Left lung (tissue), 10 donors: ENCODE results near the gene MAP3K7. TPM values are rescaled to one million over a fixed set of nuclear protein-coding genes. Genes with fewer than 3 reads are reported as not detected.

Source experiments
- ATAC-seq: fragments of 200-7000 bp; cut with Tn5 transposase; one replicate; pipeline ENCODE4 v1.9.1; 2020; ENCODE audit warnings: moderate library complexity
- DNase-seq, 4 donors: peaks; one replicate each; pipeline ENCODE4 v3.0.0-alpha.2; 2013 to 2020
- H3K27ac ChIP-seq, 2 donors: fragments of 200-600 bp; sonication (generic) in 1 of 2; one replicate each; pipeline versions ENCODE4 v1.5.0 to v1.8.0; 2020 to 2021
- H3K27me3 ChIP-seq, 2 donors: fragments of 200-600 bp; sonication (generic) in 1 of 2; one replicate each; pipeline versions ENCODE4 v1.5.0 to v1.8.0; 2020 to 2021
- H3K36me3 ChIP-seq, 2 donors: fragments of 200-600 bp; sonication (generic) in 1 of 2; one replicate each; pipeline versions ENCODE4 v1.5.0 to v1.8.0; 2020 to 2021
- H3K4me1 ChIP-seq, 2 donors: fragments of 200-600 bp; one replicate each; pipeline ENCODE4 v1.8.0; 2021
- H3K4me3 ChIP-seq, 2 donors: fragments of 200-600 bp; sonication (generic) in 1 of 2; one replicate each; pipeline versions ENCODE4 v1.5.0 to v1.8.0; 2020 to 2021; ENCODE audit warnings: mild to moderate bottlenecking in 1 of 2
- H3K9me3 ChIP-seq, 2 donors: fragments of 200-600 bp; sonication (generic) in 1 of 2; one replicate each; pipeline versions ENCODE4 v1.5.0 to v1.8.0; 2020 to 2021
- intact Hi-C, 2 donors: fragments of 100-400 bp; cut with DNase I; formaldehyde crosslinking; loops; one replicate each; pipeline versions ENCODE4 v1.11.2 to v1.14.2; 2022
- polyA plus RNA-seq, 6 donors: library from polyadenylated mRNA; unstranded; fragments of 120-200 nt; gene quantifications; one replicate each; pipeline ENCODE4 v1.2.1, GENCODE V29; 2013; ENCODE audit not compliant: insufficient read length in 6 of 6
- total RNA-seq, 2 donors: library from RNA; stranded (reverse); fragmentation: NEBNext Ultra II Directional; extraction: Animal tissue kit (Norgen Biotek cat#: 25700); gene quantifications; one replicate each; pipeline ENCODE4 v1.2.1, GENCODE V29; 2021
- TF ChIP-seq, protein P1 (sequence below), 2 donors: fragments of 200-600 bp; sonication (generic) in 1 of 2; IDR thresholded peaks; one replicate each; pipeline versions ENCODE4 v1.5.0 to v1.8.0; 2021; ENCODE audit warnings: antibody characterized with exemption in 2 of 2
- donor health status: DM: no; HTN: yes; CAD: no.
- donor health status: DM: no; HTN: no; CAD: no.

MAP3K7 gene
- total and polyA plus RNA-seq, 8 donors, result 19.5 to 52.9 (median 45.8) TPM

DNA sequence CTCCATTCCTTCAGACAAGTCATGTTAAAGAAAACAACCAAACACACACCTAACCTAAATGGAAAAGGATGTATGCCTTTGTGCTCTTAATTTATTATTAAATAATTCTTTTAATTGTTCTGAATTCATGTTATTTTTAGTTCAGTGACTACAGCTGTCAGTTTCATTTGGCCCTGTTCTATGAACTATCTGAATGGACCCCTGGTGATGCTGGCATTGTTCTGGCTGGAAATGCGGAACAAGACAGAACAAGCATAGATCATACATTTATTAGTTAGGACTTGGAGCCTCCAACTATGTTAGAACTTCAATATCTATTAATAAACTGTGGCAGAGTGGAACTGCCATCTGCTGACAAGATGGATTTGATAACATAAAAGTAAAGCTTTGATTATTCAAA is 5.7 kb downstream of the MAP3K7 start:
- H3K36me3 ChIP-seq, result peaks cover 0 to 6% of the 10 kb centered on the region in 2 donors
- H3K4me1 ChIP-seq, result peaks cover 18 to 39% of the 10 kb centered on the region in 2 donors
- TF ChIP-seq, protein P1, sequence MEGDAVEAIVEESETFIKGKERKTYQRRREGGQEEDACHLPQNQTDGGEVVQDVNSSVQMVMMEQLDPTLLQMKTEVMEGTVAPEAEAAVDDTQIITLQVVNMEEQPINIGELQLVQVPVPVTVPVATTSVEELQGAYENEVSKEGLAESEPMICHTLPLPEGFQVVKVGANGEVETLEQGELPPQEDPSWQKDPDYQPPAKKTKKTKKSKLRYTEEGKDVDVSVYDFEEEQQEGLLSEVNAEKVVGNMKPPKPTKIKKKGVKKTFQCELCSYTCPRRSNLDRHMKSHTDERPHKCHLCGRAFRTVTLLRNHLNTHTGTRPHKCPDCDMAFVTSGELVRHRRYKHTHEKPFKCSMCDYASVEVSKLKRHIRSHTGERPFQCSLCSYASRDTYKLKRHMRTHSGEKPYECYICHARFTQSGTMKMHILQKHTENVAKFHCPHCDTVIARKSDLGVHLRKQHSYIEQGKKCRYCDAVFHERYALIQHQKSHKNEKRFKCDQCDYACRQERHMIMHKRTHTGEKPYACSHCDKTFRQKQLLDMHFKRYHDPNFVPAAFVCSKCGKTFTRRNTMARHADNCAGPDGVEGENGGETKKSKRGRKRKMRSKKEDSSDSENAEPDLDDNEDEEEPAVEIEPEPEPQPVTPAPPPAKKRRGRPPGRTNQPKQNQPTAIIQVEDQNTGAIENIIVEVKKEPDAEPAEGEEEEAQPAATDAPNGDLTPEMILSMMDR (IDR thresholded peaks at IDR 0.05), result no peak
- H3K4me3 ChIP-seq, result no peak overlapping the region
- H3K27ac ChIP-seq, result no peak overlapping the region
- H3K27me3 ChIP-seq, result no peaks in the 10 kb centered on the region
- ATAC-seq, result no peak
- intact Hi-C loops, result no loop called here
- DNase-seq, result no peak
- no peaks in the 10 kb centered on the region for H3K9me3 ChIP-seq

DNA sequence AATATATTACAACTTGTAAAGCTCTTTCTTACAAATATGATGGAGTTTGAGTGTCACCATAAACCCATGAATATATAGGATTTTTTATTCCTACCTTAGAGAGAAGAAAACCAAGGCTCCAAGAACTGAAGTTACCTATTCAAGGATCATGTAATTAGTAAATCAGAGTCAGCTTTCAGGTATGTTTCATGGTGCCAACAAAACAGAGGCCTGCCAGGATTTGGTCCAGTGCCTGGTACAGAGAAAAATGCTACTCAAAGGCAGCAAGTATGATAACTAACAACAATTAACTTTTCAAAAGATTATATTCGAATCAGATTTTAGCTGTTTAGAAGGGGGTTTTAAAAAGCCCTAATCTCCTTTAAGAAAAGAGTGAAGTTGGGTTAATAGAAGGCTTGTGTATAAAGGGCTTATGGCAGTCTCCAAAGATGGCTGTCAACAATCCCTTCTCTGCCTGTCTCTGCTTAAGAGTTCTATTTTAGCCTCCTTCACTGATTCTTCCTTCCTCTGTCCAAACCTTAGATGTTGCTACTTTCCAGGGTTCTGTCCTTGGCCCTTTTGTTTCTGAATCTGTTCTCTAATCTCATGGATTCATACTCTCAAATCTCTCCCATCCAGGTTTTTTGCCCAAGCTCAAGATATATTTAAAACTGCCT is 7.8 kb downstream of the MAP3K7 start:
- Histone ChIP-seq H3K27me3 (no peaks in the 10 kb centered on the region), H3K9me3 (no peaks in the 10 kb centered on the region), H3K27ac (no peak overlapping the region), H3K4me1 (peaks cover 7 to 20% of the 10 kb centered on the region in 2 donors), H3K4me3 (no peak overlapping the region), H3K36me3 (peaks cover 0 to 6% of the 10 kb centered on the region in 2 donors)
- DNase-seq (no peak), ATAC-seq (no peak)
- intact Hi-C loops, result no loop called here
- TF ChIP-seq, protein P1 (IDR thresholded peaks at IDR 0.05), result no peak

DNA sequence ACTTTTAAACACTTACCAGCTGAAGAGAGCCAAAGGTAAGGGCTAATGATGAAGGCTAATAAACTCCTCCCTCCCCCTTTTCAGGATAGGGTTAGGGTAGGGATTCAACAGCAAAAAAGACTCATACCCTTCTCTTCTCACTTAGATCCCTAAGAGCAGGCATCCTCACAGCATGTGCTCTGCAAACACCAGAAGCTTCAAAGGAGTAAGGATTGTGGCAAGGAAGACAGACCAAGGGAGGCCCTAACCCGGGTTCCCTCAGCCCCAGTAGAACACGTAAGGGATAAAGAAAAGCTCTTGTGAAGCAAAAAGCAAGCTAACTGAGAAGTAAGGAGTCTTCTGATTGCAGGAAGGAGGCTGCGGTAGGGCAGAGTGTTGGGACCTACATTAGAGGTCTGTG is 11.6 kb downstream of the MAP3K7 start:
- H3K4me1 ChIP-seq, result no peaks in the 10 kb centered on the region
- no peak overlapping the region for H3K27ac ChIP-seq
- peaks cover 0 to 6% of the 10 kb centered on the region in 2 donors for H3K36me3 ChIP-seq
- intact Hi-C loops, result no loop called here
- no peaks in the 10 kb centered on the region for H3K9me3 ChIP-seq
- no peak overlapping the region for H3K4me3 ChIP-seq
- H3K27me3 ChIP-seq, result no peaks in the 10 kb centered on the region
- TF ChIP-seq, protein P1 (IDR thresholded peaks at IDR 0.05), result no peak
- no peak for ATAC-seq
- DNase-seq, result no peak

DNA sequence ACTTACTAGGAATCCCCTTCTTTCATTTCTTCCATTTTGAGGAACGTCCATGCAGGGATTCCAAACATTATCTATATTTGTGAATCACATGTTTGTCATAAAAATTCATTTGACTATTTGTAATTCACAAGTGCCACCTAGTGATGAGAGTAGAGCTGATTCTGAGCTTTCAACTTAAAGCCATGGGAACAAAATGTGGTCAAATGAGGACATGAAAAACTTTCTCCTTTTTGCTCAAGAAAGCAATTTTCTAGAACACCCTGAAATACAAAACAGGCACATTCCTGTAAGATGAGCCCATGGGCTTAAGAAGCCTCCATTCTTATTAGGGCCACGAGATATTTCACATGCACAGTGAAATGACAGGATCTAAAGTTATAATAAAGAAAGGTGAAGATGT is 12.3 kb downstream of the MAP3K7 start:
- TF ChIP-seq, protein P1 (IDR thresholded peaks at IDR 0.05), result no peak
- ATAC-seq (no peak), DNase-seq (no peak)
- H3K4me1 ChIP-seq, result no peaks in the 10 kb centered on the region
- no peaks in the 10 kb centered on the region for H3K27me3 ChIP-seq
- intact Hi-C loops, result no loop called here
- H3K9me3 ChIP-seq, result no peaks in the 10 kb centered on the region
- no peak overlapping the region for H3K4me3 ChIP-seq
- peaks cover 0 to 6% of the 10 kb centered on the region in 2 donors for H3K36me3 ChIP-seq
- H3K27ac ChIP-seq, result no peak overlapping the region

DNA sequence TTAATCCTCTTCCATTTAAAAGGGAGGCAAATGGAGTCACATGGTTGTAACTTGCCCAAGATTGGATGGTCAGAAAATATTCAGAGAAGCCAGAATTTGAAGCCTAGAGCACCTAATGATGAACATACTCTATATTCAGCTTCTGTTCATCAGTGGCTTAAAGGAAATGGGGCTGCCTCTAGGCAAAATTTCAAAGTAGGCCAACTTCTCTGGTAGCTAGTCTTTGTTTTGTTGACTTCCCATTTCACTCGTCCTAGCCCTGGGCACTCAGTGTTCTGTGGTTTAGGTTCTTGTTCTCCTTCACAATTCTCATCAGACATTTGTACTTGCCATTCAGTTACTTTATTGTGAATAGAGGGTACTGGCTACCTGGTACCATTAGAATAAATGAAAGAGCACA is 13.2 kb downstream of the MAP3K7 start:
- Histone ChIP-seq H3K4me3 (no peak overlapping the region), H3K27me3 (no peaks in the 10 kb centered on the region), H3K36me3 (peaks cover 0 to 13% of the 10 kb centered on the region in 2 donors), H3K27ac (no peak overlapping the region), H3K9me3 (no peaks in the 10 kb centered on the region), H3K4me1 (no peaks in the 10 kb centered on the region)
- intact Hi-C loops, result no loop called here
- DNase-seq (no peak), ATAC-seq (no peak)
- TF ChIP-seq, protein P1 (IDR thresholded peaks at IDR 0.05), result no peak
